Measurements from ENCODE around the gene SPATA33. TPM values are rescaled to one million over a fixed set of nuclear protein-coding genes. Genes with fewer than 3 reads are reported as not detected.

SPATA33 gene
- total and polyA plus RNA-seq, 10 of the 15 experiments (the other 5 are each of a cell fraction or from before 2014, with no cell fraction given): 1.1 to 15.8 (median 7.6) TPM

DNA sequence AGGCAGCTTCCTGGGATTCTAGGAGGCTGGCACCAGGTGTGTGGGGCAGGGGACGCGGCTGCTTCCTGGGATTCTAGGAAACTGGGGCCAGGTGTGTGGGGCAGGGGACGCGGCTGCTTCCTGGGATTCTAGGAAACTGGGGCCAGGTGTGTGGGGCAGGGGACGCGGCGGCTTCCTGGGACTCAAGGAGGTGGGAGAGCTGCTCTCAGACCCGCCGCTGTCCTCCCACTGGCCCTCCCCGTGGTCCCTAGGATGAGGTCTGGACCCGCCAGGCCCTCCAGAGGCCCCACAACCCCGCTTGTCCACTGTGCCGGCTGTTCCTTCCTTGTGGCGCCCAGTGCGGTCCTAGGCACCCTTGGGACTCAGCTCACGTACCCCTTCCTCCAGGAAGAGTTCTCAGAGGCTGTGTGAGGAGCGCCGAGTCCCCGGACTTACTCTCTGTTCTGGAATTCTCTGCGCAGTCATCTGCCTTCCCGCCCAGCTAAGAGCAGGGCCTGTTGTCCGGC, 43.6 kb upstream of the SPATA33 start:
- POLR2A ChIA-PET: no interaction called here
- H3K9me3 ChIP-seq (replicated peaks; ENCODE audit: control insufficient read depth, insufficient read depth, low read length): no peaks in the 10 kb centered on the region
- H3K9ac ChIP-seq (ENCODE audit: control insufficient read depth, insufficient read depth, low read length): no peak overlapping the region
- H3K4me1 ChIP-seq (ENCODE audit: control insufficient read depth, insufficient read depth, low read length): no peaks in the 10 kb centered on the region
- RAD21 ChIA-PET (ENCODE audit: unreplicated experiment): no interaction called here
- DNase-seq (ENCODE audit: low read depth, low spot score) (no peak), ATAC-seq (no peak), FAIRE-seq (no peak)
- WGBS (ENCODE audit: insufficient coverage, insufficient replicate concordance, low lambda C conversion rate, missing lambda C conversion rate): 65% methylated on average over 21 of the region's 22 CpGs
- no peak overlapping the region for H3K4me2 ChIP-seq (ENCODE audit: control insufficient read depth, insufficient read depth)
- TF ChIP-seq DPF2 (IDR thresholded peaks at IDR 0.05) (no peak), KDM1A (IDR thresholded peaks at IDR 0.05; ENCODE audit: borderline replicate concordance) (no peak), ZNF207 (IDR thresholded peaks at IDR 0.05; ENCODE audit: borderline replicate concordance) (no peak), CBFB (IDR thresholded peaks at IDR 0.05; ENCODE audit: low read depth) (no peak), SKIL (IDR thresholded peaks at IDR 0.05; ENCODE audit: low read depth, poor library complexity, severe bottlenecking) (no peak), TARDBP (IDR thresholded peaks at IDR 0.05; ENCODE audit: borderline replicate concordance) (no peak), CBX3 (IDR thresholded peaks at IDR 0.05; ENCODE audit: borderline replicate concordance, low read depth) (no peak), ZNF384 (IDR thresholded peaks at IDR 0.05; ENCODE audit: borderline replicate concordance, low read depth, low read length) (no peak), BCL11A (IDR thresholded peaks at IDR 0.05; ENCODE audit: low read depth, low read length) (no peak), EED (IDR thresholded peaks at IDR 0.05; ENCODE audit: low read depth) (no peak), PBX3 (IDR thresholded peaks at IDR 0.05; ENCODE audit: insufficient replicate concordance, low read depth, low read length) (no peak)
- TF ChIP-seq, protein P1, sequence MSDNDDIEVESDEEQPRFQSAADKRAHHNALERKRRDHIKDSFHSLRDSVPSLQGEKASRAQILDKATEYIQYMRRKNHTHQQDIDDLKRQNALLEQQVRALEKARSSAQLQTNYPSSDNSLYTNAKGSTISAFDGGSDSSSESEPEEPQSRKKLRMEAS (IDR thresholded peaks at IDR 0.05; ENCODE audit: low read depth, low read length): no peak
- TF ChIP-seq, protein P2, sequence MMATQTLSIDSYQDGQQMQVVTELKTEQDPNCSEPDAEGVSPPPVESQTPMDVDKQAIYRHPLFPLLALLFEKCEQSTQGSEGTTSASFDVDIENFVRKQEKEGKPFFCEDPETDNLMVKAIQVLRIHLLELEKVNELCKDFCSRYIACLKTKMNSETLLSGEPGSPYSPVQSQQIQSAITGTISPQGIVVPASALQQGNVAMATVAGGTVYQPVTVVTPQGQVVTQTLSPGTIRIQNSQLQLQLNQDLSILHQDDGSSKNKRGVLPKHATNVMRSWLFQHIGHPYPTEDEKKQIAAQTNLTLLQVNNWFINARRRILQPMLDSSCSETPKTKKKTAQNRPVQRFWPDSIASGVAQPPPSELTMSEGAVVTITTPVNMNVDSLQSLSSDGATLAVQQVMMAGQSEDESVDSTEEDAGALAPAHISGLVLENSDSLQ (IDR thresholded peaks at IDR 0.05): no peak
- CTCF ChIA-PET: interaction anchor here (0.6 to 1.7 kb wide), 3 partner anchors 12 to 46 kb away, joined by 3 to 6 read pairs (median 4); no protein-coding TSS in a partner anchor
- SMC1A ChIA-PET (ENCODE audit: uncharacterized antibody, unreplicated experiment): interaction anchor here (1.3 kb wide), 1 partner anchor 246 kb away, joined by 3 read pairs; no protein-coding TSS in a partner anchor
- intact Hi-C loops (cut with micrococcal nuclease; ENCODE audit: unreplicated experiment) (no loop called here), in situ Hi-C loops (cut with MboI) (no loop called here)
- no peaks in the 10 kb centered on the region for H3K36me3 ChIP-seq (ENCODE audit: control insufficient read depth in 2 of 2, insufficient read depth in 2 of 2, low read length in 1 of 2)
- no peaks in the 10 kb centered on the region for H4K20me1 ChIP-seq (ENCODE audit: control insufficient read depth, insufficient read depth)
- BruUV-seq (replicated peaks): no TSS peak
- H3K27me3 ChIP-seq (replicated peaks in 1 of 2; ENCODE audit: control insufficient read depth in 2 of 2, insufficient read depth in 2 of 2, low read length in 1 of 2): no peaks in the 10 kb centered on the region
- no peaks in the 10 kb centered on the region for H3K79me2 ChIP-seq (ENCODE audit: control insufficient read depth, insufficient read depth, low read length)
- H2AFZ ChIP-seq (ENCODE audit: control insufficient read depth, low read depth, low read length): no peak overlapping the region
- H3K27ac ChIP-seq (ENCODE audit: control insufficient read depth, insufficient read depth): no peak overlapping the region
- H3K4me3 ChIP-seq: no peak overlapping the region

Measured in GM12878 (cell line).